HepG2 (cell line): ENCODE data around the gene ZNF740. TPM values are rescaled to one million over a fixed set of nuclear protein-coding genes. Genes with fewer than 3 reads are reported as not detected.

Experiments
- ADNP ChIP-seq: sonication (generic); formaldehyde crosslinking; IDR thresholded peaks from 2 replicates; pipeline ENCODE4 v1.4.0; 2020; ENCODE audit warnings: missing genetic modification reagents
- HNF4A ChIP-seq: sonication (generic); formaldehyde crosslinking; IDR thresholded peaks from 2 replicates; pipeline ENCODE4 v1.4.0; 2020; ENCODE audit warnings: missing genetic modification reagents
- HNRNPL ChIP-seq: fragments of 200-400 bp; formaldehyde crosslinking; IDR thresholded peaks from 2 replicates; pipeline ENCODE4 v1.6.1; 2017; ENCODE audit warnings: mild to moderate bottlenecking, low read depth, low read length
- KLF9 ChIP-seq: IDR thresholded peaks from 2 replicates; pipeline ENCODE4 v1.6.1; 2016; ENCODE audit warnings: low read depth
- KMT2A ChIP-seq: sonication (generic); formaldehyde crosslinking; IDR thresholded peaks from 2 replicates; pipeline ENCODE4 v1.4.0; 2020; ENCODE audit warnings: missing genetic modification reagents
- PAXIP1 ChIP-seq: sonication (generic); formaldehyde crosslinking; conservative IDR thresholded peaks from 2 replicates; pipeline ENCODE4 v1.4.0; 2020; ENCODE audit warnings: mild to moderate bottlenecking, missing genetic modification reagents, moderate library complexity
- RARA ChIP-seq: IDR thresholded peaks from 2 replicates; pipeline ENCODE4 v1.6.1; 2016; ENCODE audit warnings: missing genetic modification reagents, missing compliant biosample characterization
- SALL2 ChIP-seq: sonication (generic); formaldehyde crosslinking; IDR thresholded peaks from 2 replicates; pipeline ENCODE4 v1.8.1; 2023; ENCODE audit warnings: mild to moderate bottlenecking, missing genetic modification reagents, inconsistent platforms
- ZHX2 ChIP-seq, 2 experiments: sonication (generic) in 1 of 2; formaldehyde crosslinking in 1 of 2; IDR thresholded peaks; 2 replicates each; pipeline versions ENCODE4 v1.6.1 to v1.9.0; 2014 to 2022; ENCODE audit warnings: antibody characterized with exemption in 1 of 2, borderline replicate concordance in 1 of 2, inconsistent platforms in 1 of 2, low read depth in 1 of 2, missing genetic modification reagents in 1 of 2
- ZNF235 ChIP-seq: sonication (generic); formaldehyde crosslinking; IDR thresholded peaks from 2 replicates; pipeline ENCODE4 v1.8.1; 2023; ENCODE audit warnings: mild to moderate bottlenecking, missing genetic modification reagents, borderline replicate concordance
- ZNF280D ChIP-seq: sonication (generic); formaldehyde crosslinking; IDR thresholded peaks from 2 replicates; pipeline ENCODE4 v1.5.1; 2020; ENCODE audit warnings: mild to moderate bottlenecking, missing genetic modification reagents
- ZNF430 ChIP-seq: sonication (generic); formaldehyde crosslinking; IDR thresholded peaks from 2 replicates; pipeline ENCODE4 v1.9.0; 2021; ENCODE audit warnings: mild to moderate bottlenecking, missing genetic modification reagents
- ZNF484 ChIP-seq: sonication (generic); formaldehyde crosslinking; IDR thresholded peaks from 2 replicates; pipeline ENCODE4 v1.5.1; 2020; ENCODE audit warnings: mild to moderate bottlenecking, low read depth, missing genetic modification reagents, borderline replicate concordance
- ZNF563 ChIP-seq: sonication (generic); formaldehyde crosslinking; IDR thresholded peaks from 2 replicates; pipeline ENCODE4 v1.8.0; 2022; ENCODE audit warnings: mild to moderate bottlenecking, moderate library complexity, missing genetic modification reagents
- polyA plus RNA-seq, 8 experiments: library from polyadenylated mRNA; depleted of rRNA in 3 of 8; stranded (reverse) in 7 of 8; unstranded in 1 of 8; fragments of >200 nt; fragmentation: Illumina TruSeq in 4 of 8; extraction: Trizol in 4 of 8; gene quantifications; 2 replicates each; pipeline versions ENCODE4 v1.2.1 to v1.2.3, GENCODE V29; 2011 to 2016; ENCODE audit warnings: low read depth in 4 of 8, missing spikeins in 1 of 8, mixed read lengths in 1 of 8; ENCODE audit not compliant: insufficient read depth in 1 of 8
- total RNA-seq, 5 experiments: library from RNA; depleted of rRNA; stranded (reverse); fragments of >200 nt; fragmentation: Illumina TruSeq; extraction: Trizol; gene quantifications; 2 replicates each; pipeline ENCODE4 v1.2.3, GENCODE V29; 2016; ENCODE audit warnings: low read depth in 1 of 5

Gene ZNF740
- total and polyA plus RNA-seq, 2 of the 13 experiments (the other 11 are each of a cell fraction or from before 2014, with no cell fraction given), result 16.9 to 19.0 TPM

- TF ChIP-seq ZHX2 (IDR thresholded peaks at IDR 0.05; ENCODE audit: low read depth), result no peak
- TF ChIP-seq ZHX2 (CRISPR knock-in tag; IDR thresholded peaks at IDR 0.05; ENCODE audit: borderline replicate concordance), result no peak
- no peak for TF ChIP-seq ZNF563 (CRISPR knock-in tag)
- 0 out of 2 replicates have a peak, but pooled peaks have one; percentile 4 for TF ChIP-seq ZNF235 (CRISPR knock-in tag)
- no peak; the same call in 1 of the 2 replicates for TF ChIP-seq RARA (CRISPR knock-in tag)
- no peak for TF ChIP-seq PAXIP1 (CRISPR knock-in tag)
- TF ChIP-seq SALL2 (CRISPR knock-in tag), result peak; percentile 39; the same call in 1 of the 2 replicates
- TF ChIP-seq HNF4A (CRISPR knock-in tag), result no peak
- TF ChIP-seq ADNP (CRISPR knock-in tag), result no peak
- TF ChIP-seq ZNF430, result peak; percentile 7; the same call in 1 of the 2 replicates
- peak; percentile 64; the same call in 1 of the 2 replicates for TF ChIP-seq HNRNPL
- no peak for TF ChIP-seq ZNF484 (CRISPR knock-in tag)
- no peak for TF ChIP-seq KLF9 (CRISPR knock-in tag)
- TF ChIP-seq ZNF280D, result no peak
- TF ChIP-seq KMT2A (CRISPR knock-in tag), result no peak
Measured at GRCh38 chr12:53180931-53181645, 566 bp downstream of the ZNF740 start (continued).
